H9 (cell line): ENCODE measurements around the gene TGFBR3L. TPM values are rescaled to one million over a fixed set of nuclear protein-coding genes. Genes with fewer than 3 reads are reported as not detected.

Experiments used
- DNase-seq: peaks from one replicate; pipeline ENCODE4 v3.0.0-alpha.2; 2017
- H2AFZ ChIP-seq: one replicate; pipeline ENCODE4 v1.6.1; 2013; ENCODE audit warnings: mild to moderate bottlenecking, low read length, control low read depth, moderate library complexity
- H2AK5ac ChIP-seq: 2 replicates; pipeline ENCODE4 v1.6.1; 2013; ENCODE audit warnings: low read length, control low read depth, mixed read lengths; ENCODE audit not compliant: insufficient read length
- H2BK120ac ChIP-seq: one replicate; pipeline ENCODE4 v1.6.1; 2013; ENCODE audit warnings: low read depth, mild to moderate bottlenecking, low read length, control low read depth, inconsistent platforms; ENCODE audit not compliant: poor library complexity, severe bottlenecking
- H2BK12ac ChIP-seq: 2 replicates; pipeline ENCODE4 v1.6.1; 2013; ENCODE audit warnings: low read length, control low read depth, mixed read lengths, low read depth; ENCODE audit not compliant: insufficient read length
- H2BK15ac ChIP-seq: 2 replicates; pipeline ENCODE4 v1.6.1; 2013; ENCODE audit warnings: low read depth, low read length, control low read depth
- H2BK20ac ChIP-seq: one replicate; pipeline ENCODE4 v1.6.1; 2013; ENCODE audit warnings: low read depth, mild to moderate bottlenecking, low read length, control low read depth, inconsistent platforms; ENCODE audit not compliant: poor library complexity, severe bottlenecking
- H2BK5ac ChIP-seq: 2 replicates; pipeline ENCODE4 v1.6.1; 2013; ENCODE audit warnings: low read length, control low read depth, mixed read lengths; ENCODE audit not compliant: insufficient read length
- H3K14ac ChIP-seq: 2 replicates; pipeline ENCODE4 v1.6.1; 2013; ENCODE audit warnings: low read length, control low read depth; ENCODE audit not compliant: insufficient read depth
- H3K18ac ChIP-seq: 2 replicates; pipeline ENCODE4 v1.6.1; 2013; ENCODE audit warnings: low read depth, mild to moderate bottlenecking, mixed read lengths, low read length, control low read depth; ENCODE audit not compliant: insufficient read length
- H3K23ac ChIP-seq: 2 replicates; pipeline ENCODE4 v1.6.1; 2013; ENCODE audit warnings: low read length, control low read depth, mixed read lengths, low read depth; ENCODE audit not compliant: insufficient read length
- H3K23me2 ChIP-seq: 2 replicates; pipeline ENCODE4 v1.6.1; 2013; ENCODE audit warnings: low read depth, mild to moderate bottlenecking, mixed read lengths, low read length, control low read depth; ENCODE audit not compliant: insufficient read length, poor library complexity, severe bottlenecking
- H3K27ac ChIP-seq: 2 replicates; pipeline ENCODE4 v1.5.1; 2013; ENCODE audit warnings: low read length, control low read depth, mixed read lengths, low read depth; ENCODE audit not compliant: insufficient read length
- H3K27me3 ChIP-seq: 2 replicates; pipeline ENCODE4 v1.6.1; 2013; ENCODE audit warnings: low read length, control low read depth, inconsistent platforms; ENCODE audit not compliant: insufficient read depth
- H3K4ac ChIP-seq: 2 replicates; pipeline ENCODE4 v1.6.1; 2013; ENCODE audit warnings: low read depth, mild to moderate bottlenecking, control low read depth, inconsistent platforms, low read length, moderate library complexity
- H3K4me1 ChIP-seq: 2 replicates; pipeline ENCODE4 v1.6.1; 2013; ENCODE audit warnings: low read length, control low read depth, inconsistent platforms; ENCODE audit not compliant: insufficient read depth
- H3K4me2 ChIP-seq: 2 replicates; pipeline ENCODE4 v1.6.1; 2013; ENCODE audit warnings: low read length, control low read depth, mixed read lengths; ENCODE audit not compliant: insufficient read length, insufficient read depth
- H3K56ac ChIP-seq: 2 replicates; pipeline ENCODE4 v1.6.1; 2013; ENCODE audit warnings: low read depth, mild to moderate bottlenecking, mixed read lengths, low read length, control low read depth; ENCODE audit not compliant: insufficient read length
- H3K79me1 ChIP-seq: 2 replicates; pipeline ENCODE4 v1.6.1; 2013; ENCODE audit warnings: low read depth, mild to moderate bottlenecking, moderate library complexity, low read length, control low read depth, inconsistent platforms; ENCODE audit not compliant: insufficient read depth, poor library complexity, severe bottlenecking
- H3K79me2 ChIP-seq: 2 replicates; pipeline ENCODE4 v1.6.1; 2013; ENCODE audit warnings: low read length, control low read depth, inconsistent platforms; ENCODE audit not compliant: insufficient read depth
- H3K9ac ChIP-seq: 2 replicates; pipeline ENCODE4 v1.6.1; 2013; ENCODE audit warnings: low read length, control low read depth, mixed read lengths; ENCODE audit not compliant: insufficient read length; ENCODE audit errors: extremely low read depth
- H3K9me3 ChIP-seq: one replicate; pipeline ENCODE4 v1.6.1; 2013; ENCODE audit warnings: low read depth, low read length, inconsistent platforms; ENCODE audit not compliant: control insufficient read depth
- H3T11ph ChIP-seq: one replicate; pipeline ENCODE4 v1.6.1; 2013; ENCODE audit warnings: mild to moderate bottlenecking, low read length, control low read depth, inconsistent platforms
- H4K20me1 ChIP-seq: one replicate; pipeline ENCODE4 v1.6.1; 2013; ENCODE audit not compliant: control insufficient read depth, insufficient read length, insufficient read depth
- H4K5ac ChIP-seq: 2 replicates; pipeline ENCODE4 v1.6.1; 2013; ENCODE audit warnings: low read depth, mild to moderate bottlenecking, mixed read lengths, low read length, control low read depth; ENCODE audit not compliant: insufficient read length
- H4K8ac ChIP-seq: replicated peaks from 2 replicates; pipeline ENCODE4 v1.6.1; 2013; ENCODE audit warnings: low read length, control low read depth, mixed read lengths, low read depth; ENCODE audit not compliant: insufficient read length
- H4K91ac ChIP-seq: 2 replicates; pipeline ENCODE4 v1.6.1; 2013; ENCODE audit warnings: low read depth, mild to moderate bottlenecking, moderate library complexity, mixed read lengths, low read length, control low read depth; ENCODE audit not compliant: insufficient read length
- H3K27ac Mint-ChIP-seq, 3 experiments: 2 replicates in 2 of 3; 3 replicates in 1 of 3; pipeline ENCODE4 v1.8.0; 2020 to 2021; ENCODE audit warnings: mixed read lengths in 3 of 3, mild to moderate bottlenecking in 1 of 3, moderate library complexity in 1 of 3
- H3K27me3 Mint-ChIP-seq: 2 replicates; pipeline ENCODE4 v1.8.0; 2021; ENCODE audit warnings: low read depth, mild to moderate bottlenecking, moderate library complexity, mixed read lengths
- H3K36me3 Mint-ChIP-seq, 3 experiments: 2 replicates in 2 of 3; 3 replicates in 1 of 3; pipeline ENCODE4 v1.8.0; 2020 to 2021; ENCODE audit warnings: low read depth in 3 of 3, mixed read lengths in 3 of 3; ENCODE audit not compliant: insufficient read depth in 1 of 3
- H3K4me1 Mint-ChIP-seq, 2 experiments: 2 replicates each; pipeline ENCODE4 v1.8.0; 2020; ENCODE audit warnings: mixed read lengths in 2 of 2
- H3K4me3 Mint-ChIP-seq, 2 experiments: 2 replicates in 1 of 2; 3 replicates in 1 of 2; pipeline ENCODE4 v1.8.0; 2020 to 2021; ENCODE audit warnings: mild to moderate bottlenecking in 2 of 2, mixed read lengths in 2 of 2, moderate library complexity in 1 of 2
- H3K9me3 Mint-ChIP-seq, 2 experiments: 2 replicates in 1 of 2; 3 replicates in 1 of 2; pipeline ENCODE4 v1.8.0; 2020; ENCODE audit warnings: mild to moderate bottlenecking in 2 of 2, mixed read lengths in 2 of 2, moderate library complexity in 1 of 2
- WGBS: extraction: QIAGEN DNeasy Blood & Tissue Kit; methylation state at CpG from one replicate; pipeline ENCODE4 v1.1.7; 2013; ENCODE audit warnings: missing lambda C conversion rate, low lambda C conversion rate, mixed read lengths; ENCODE audit not compliant: insufficient read length; ENCODE audit errors: extremely low coverage; 5-methylcytosine and 5-hydroxymethylcytosine counted together
- total RNA-seq: library from RNA; stranded (reverse); gene quantifications from 2 replicates; pipeline ENCODE4 v1.2.1, GENCODE V29; 2021
- TF ChIP-seq, protein P1 (sequence below): fragments of 200-600 bp; sonication (generic); conservative IDR thresholded peaks from 3 replicates; pipeline ENCODE4 v1.8.0; 2021; ENCODE audit warnings: antibody characterized with exemption, mild to moderate bottlenecking

Gene TGFBR3L
- total RNA-seq, 1 experiment from 2014 or later = 5.5 TPM

DNA sequence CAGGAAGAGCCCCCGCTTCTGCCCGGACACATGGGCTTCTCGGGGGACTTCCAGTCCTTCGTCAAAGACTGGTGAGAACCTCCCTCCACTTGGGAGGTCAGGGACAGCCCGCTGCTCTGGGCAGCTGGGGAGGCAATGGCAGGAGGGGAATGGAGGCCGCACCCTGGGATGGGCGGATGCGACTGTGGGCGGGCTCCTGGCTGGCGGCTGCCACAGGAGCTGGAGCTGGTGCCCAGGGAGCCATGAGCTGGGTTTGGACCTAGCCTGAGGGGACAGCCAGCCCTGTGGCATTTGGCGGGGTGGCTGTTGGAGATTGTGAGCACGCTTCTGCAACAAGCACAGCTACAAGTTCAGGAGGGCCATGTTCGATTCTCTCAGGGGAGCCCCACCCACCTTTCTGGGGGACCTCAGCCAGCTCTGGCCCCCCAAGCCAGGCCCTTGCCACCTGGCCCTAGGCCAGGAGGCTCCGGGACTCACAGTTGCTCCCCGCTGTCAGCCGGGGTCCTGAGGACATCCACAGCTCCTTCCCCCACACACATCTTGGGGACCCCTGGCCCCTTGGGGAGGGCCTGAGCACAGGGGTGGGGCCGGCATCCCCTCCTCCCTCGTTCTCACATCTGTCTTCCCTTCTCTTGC lies 3.0 kb upstream of the TGFBR3L start:
- no peak overlapping the region for H3K27ac Mint-ChIP-seq
- Histone ChIP-seq H4K91ac (no peak overlapping the region), H2BK12ac (no peak overlapping the region), H4K8ac (no peak overlapping the region), H2AFZ (no peak overlapping the region), H3K23ac (no peak overlapping the region), H3K9ac (no peak overlapping the region), H3K18ac (no peak overlapping the region), H2BK120ac (no peak overlapping the region), H3K4me1 (no peaks in the 10 kb centered on the region), H3K79me1 (no peaks in the 10 kb centered on the region), H3K4me2 (no peak overlapping the region), H3T11ph (no peak overlapping the region), H2BK20ac (no peak overlapping the region), H2BK5ac (no peak overlapping the region), H3K79me2 (no peaks in the 10 kb centered on the region), H2AK5ac (no peak overlapping the region), H3K27me3 (peaks cover 9% of the 10 kb centered on the region; the same call in 1 of the 2 replicates), H3K23me2 (peaks cover 5% of the 10 kb centered on the region), H3K27ac (no peak overlapping the region), H3K14ac (no peak overlapping the region), H3K9me3 (no peaks in the 10 kb centered on the region), H4K20me1 (no peaks in the 10 kb centered on the region), H3K4ac (no peak overlapping the region), H3K56ac (no peak overlapping the region), H4K5ac (no peak overlapping the region), H2BK15ac (no peak overlapping the region)
- H3K4me3 Mint-ChIP-seq = no peak overlapping the region
- peaks cover 27% of the 10 kb centered on the region for H3K27me3 Mint-ChIP-seq
- no CpG with 5 or more reads among the region's 18 CpGs for WGBS
- TF ChIP-seq, protein P1, sequence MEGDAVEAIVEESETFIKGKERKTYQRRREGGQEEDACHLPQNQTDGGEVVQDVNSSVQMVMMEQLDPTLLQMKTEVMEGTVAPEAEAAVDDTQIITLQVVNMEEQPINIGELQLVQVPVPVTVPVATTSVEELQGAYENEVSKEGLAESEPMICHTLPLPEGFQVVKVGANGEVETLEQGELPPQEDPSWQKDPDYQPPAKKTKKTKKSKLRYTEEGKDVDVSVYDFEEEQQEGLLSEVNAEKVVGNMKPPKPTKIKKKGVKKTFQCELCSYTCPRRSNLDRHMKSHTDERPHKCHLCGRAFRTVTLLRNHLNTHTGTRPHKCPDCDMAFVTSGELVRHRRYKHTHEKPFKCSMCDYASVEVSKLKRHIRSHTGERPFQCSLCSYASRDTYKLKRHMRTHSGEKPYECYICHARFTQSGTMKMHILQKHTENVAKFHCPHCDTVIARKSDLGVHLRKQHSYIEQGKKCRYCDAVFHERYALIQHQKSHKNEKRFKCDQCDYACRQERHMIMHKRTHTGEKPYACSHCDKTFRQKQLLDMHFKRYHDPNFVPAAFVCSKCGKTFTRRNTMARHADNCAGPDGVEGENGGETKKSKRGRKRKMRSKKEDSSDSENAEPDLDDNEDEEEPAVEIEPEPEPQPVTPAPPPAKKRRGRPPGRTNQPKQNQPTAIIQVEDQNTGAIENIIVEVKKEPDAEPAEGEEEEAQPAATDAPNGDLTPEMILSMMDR = no peak
- DNase-seq = no peak
- peaks cover 3 to 6% of the 10 kb centered on the region in 2 experiments; a peak in 2 of 4 replicates for H3K4me1 Mint-ChIP-seq
- H3K9me3 Mint-ChIP-seq = no peaks in the 10 kb centered on the region
- peaks cover 13 to 28% (median 24%) of the 10 kb centered on the region in 3 experiments; a peak in 6 of 7 replicates for H3K36me3 Mint-ChIP-seq
